ENCODE measurements around the gene ACACB. TPM values are rescaled to one million over a fixed set of nuclear protein-coding genes. Genes with fewer than 3 reads are reported as not detected.
A peak's percentile ranks its signal among the peaks of the same experiment; 100 is the strongest.

Gene ACACB
- total RNA-seq, 1 donor from 2014 or later = 155 TPM

DNA sequence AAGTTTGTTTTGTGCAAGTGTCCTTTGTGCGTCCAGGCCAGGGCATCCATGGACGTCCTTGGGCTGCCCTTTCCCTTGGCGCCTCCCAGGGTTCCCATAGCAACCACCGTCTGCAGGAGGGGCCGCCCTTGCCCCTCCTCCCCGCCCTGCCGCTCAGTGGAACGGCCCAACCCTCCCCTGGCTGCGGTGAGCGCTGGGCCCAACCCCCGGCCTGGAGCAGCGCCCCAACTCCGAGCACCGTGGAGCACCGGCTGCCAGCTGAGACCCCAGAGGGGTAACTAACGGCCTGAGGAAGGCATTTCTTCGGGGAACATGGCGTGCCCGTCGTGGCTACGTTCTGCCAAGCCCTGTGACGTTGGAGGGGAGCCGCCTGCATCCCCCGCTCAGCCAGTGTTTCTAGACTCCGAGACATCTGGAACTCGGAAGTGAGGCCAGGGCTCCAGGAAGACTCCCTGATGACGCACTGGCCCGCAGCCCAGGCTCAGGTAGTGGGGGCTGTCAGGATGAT is 5.3 kb upstream of the ACACB start:
- DNase-seq = peak; percentile 59

DNA sequence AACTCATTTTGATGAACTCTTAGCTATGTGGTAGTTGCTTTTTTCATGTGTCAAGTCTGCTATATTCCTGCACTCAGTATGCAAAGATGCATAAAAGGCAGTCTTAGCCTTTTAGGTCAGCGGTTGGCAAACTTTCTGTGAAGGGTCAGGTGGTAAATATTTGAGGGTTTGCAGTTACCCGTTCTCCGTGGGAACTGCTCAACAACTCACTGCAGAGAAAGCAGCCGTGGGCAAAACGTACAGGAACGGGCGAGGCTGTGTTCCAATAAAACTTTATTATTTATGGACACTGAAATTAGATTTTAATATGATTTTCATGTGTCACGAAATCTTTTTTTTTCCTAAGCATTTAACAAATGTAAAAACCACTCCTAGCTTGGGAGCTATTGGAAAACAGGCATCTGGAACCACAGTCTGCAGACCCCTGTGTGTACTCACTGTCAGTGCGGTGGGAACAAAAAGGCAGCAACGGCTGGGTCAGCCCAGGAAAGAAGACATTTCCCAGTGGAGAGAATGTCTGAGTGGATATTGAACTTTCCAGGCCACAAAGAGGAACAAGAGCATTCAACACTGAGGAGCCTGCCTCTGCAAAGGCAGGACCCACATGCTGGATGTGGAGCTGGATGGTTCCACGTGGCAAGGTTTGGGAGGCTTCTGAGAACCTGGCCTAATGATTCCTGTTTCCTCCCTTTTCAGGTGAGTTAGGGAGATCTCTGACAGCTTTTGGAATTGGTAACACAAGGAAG is 3.5 kb upstream of the ACACB start:
- no peak for DNase-seq

DNA sequence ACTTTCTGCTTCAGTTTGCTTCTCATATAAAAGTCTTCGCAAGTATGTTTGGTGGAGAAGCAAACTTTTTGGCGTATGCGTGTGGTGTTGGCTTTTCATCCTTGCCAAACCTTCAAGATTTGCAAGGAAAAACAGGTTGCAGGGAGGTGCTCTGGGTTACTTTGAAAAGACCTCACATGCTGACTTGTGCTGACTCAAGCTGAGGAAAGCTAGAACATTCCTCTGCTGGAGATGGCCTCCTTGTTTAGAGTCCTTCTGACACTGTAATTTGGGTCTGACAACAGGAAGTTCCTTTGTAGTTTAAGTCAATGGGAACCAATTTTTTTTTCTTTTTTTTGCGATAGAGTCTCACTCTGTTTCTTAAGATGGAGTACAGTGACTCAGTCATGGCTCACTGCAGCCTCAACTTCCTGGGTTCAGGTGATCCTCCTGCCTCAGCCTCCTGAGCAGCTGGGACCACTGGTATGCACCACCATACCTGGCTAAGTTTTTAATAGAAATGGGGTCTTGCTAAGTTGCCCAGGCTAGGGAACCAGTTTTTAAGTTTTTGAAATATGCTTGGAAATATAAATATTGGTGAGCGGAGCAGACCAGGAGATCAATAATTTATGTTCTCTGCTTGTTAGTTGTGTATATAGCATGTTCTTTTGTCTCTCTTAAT is 2.6 kb upstream of the ACACB start:
- DNase-seq = no peak

DNA sequence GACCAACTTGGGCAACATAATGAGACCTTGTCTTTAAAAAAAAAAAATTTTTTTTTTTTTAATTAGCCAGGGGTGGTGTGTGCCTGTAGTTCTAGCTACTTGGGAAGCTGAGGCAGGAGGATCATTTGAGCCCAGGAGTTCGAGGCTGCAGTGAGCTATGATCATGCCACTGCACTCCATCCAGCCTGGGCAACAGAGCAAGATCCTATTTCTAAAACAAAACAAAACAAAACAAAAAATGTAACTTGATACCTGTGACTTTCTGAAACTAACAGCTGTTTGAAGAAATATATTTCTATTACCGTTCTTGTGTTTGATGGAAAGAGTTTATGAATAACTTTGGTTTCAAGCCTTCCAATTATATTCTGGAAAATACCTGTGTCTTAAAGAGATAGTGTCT is 1.7 kb upstream of the ACACB start:
- DNase-seq = no peak

DNA sequence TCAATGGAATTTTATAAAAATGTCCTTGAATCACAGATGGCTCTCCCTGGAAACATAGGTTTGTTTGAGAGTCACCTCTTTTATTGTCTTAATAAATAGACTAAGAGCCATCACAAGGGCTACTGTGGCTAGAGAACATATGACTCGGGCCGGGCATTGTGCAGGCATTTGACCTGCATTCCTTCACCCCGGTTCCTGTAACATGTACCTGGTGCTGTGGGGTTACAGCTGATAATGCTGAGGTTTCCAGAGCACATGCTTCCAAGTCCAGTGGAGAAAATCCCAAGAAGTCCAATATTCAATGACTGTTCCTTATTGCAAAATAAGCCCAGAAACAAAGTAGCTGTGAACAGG is 1.0 kb upstream of the ACACB start:
- DNase-seq = no peak

DNA sequence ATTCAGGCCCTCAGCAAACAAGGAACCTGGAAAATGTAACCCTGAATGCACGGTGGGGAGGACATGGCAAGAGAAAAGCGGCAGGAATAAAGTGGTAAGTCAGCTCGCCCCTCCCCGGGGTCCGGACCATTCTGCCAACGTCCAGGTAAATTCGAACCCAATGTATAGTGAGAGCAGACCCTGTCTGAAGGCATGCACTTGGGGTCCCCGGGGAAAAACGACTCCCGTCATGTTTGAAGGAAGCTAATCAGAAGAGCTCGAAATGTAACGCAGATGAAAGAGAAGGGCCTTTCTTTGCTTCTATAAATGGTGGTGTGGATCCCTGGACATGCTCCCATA is 193 bp downstream of the ACACB start:
- no peak for DNase-seq

DNA sequence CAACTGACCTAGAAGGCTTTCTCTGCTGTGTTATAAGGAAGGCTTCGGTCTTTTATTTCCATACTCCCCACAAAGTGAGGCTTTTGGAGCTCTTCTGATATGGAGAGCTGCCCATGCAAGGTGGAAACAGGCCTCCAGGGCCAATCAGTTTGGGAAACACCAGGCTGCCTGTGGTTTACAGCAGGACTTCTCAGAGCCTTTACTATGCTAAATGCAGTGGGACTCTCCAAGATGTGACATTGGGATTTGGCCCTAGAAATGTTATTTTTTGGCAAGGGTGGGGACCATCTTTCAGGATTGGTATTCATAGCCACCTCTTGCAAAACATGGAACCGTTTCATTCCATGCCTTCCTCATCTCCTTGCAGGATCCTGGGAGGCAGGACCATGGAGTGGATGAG is 3.7 kb downstream of the ACACB start:
- no peak for DNase-seq

DNA sequence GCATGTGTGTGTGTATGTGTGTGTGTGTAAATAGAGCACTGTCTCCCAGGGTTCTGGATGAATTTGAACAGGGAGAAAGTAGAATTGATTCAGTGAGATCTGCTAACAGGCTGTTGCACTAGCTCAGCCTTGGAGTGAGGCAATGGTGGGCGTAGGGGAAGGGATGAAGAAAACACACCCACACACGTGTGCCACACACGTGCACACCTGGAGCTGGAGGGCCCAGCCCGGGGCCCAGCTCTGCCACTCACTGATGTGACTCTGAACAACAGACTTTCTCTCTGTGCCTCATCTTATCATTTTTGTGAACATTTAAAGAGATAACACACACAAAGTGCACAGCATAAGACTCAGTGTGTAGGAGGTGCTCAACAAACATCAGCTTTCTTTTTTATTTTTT is 4.2 kb downstream of the ACACB start:
- DNase-seq = no peak

DNA sequence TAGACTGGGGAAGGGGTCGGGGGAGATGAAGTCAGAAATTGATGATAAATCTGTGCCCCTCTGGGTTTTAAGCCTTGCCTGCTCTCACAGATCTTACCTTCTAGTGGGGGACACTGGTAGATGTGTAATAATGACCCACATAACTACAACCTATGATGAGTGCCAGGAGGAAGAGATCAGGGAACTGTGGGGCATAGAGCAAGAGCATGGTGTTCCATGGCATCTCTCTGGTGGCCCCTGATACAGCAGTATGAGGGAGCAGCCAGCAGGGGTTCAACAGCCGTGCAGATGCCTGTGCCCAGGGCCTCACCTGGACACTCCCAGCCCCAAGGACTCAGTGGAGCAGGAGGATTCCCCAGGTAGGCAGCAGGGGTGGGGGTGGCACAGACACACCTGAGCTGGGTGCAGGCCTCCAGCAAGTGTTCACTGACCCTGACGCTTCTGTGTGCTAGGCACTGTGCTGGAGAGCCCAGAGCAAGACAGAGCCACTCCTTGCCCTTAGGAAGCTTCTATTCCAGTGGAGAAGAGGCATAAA is 5.0 kb downstream of the ACACB start:
- DNase-seq = no peak

DNA sequence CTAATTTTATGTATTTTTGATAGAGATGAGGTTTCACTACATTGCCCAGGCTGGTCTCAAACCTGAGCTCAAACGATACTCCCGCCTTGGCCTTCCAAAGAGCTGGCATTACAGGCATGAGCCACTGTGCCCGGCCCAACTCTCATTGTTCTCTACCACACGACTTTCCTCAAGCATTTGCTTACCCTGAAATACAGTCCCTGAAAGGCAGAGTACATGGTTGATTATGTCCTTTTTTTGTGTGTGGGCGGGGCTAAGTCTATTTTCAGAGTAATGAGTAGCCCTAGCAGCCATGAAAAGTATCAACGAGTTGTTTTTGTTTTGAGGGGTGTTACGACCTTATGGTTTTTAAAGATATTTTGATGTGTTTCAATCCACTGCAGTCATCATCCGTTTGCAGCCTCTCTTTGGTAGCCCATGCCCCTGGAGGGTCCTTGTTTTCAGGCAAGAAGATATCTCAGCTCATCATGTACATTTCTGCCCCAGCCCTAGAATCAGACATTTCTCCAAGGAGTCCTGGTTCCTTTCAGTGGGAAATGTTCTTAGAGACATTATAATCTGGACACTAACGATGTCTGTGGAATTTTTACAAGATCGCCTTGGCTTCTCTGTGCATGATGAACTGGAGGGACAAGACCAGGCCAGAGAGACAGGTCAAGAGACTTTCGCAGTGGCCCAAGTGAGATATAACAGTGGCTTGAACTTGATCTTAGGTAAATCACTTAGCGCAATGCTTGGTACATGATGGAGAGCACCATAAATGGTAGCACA is 8.7 kb downstream of the ACACB start:
- no peak for DNase-seq

DNA sequence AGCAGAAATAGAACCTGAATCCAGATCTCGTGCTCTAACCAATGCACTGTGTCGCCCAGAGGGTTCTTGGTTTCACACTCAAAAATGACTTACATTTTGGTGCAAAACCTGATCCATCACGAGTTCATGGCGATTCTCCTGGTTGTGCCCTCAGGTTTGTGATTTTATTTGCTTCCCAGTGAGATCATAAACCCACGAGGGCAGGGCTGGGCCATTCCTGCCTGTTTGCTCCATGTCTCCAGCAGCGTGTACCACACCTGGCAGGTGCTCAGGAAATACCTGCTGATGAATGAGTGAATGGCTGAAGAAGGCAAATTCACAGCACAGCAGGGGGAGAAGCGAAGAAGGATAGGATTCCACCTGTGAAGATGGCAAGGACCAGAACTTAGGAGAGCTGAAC is 9.4 kb downstream of the ACACB start:
- DNase-seq = no peak

DNA sequence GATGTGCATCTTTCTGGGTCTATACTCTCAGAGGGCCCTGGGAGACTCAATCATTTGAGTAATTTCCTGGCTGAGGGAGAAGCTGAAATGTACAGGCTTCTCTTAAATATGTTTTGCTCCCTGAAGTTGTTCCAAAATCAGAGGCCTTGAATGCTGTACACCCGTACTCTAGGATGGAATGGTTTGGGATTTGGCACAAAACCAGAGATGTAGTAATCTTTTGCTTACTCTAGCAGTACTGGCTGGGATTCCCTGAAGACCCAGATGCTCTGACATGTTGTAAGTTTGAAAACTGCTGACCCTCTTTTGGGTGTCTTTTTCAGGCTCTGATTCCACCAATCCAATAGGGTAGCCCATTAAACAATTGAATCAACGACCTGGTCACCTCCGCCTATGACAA is 10.4 kb downstream of the ACACB start:
- DNase-seq = peak; percentile 61

DNA sequence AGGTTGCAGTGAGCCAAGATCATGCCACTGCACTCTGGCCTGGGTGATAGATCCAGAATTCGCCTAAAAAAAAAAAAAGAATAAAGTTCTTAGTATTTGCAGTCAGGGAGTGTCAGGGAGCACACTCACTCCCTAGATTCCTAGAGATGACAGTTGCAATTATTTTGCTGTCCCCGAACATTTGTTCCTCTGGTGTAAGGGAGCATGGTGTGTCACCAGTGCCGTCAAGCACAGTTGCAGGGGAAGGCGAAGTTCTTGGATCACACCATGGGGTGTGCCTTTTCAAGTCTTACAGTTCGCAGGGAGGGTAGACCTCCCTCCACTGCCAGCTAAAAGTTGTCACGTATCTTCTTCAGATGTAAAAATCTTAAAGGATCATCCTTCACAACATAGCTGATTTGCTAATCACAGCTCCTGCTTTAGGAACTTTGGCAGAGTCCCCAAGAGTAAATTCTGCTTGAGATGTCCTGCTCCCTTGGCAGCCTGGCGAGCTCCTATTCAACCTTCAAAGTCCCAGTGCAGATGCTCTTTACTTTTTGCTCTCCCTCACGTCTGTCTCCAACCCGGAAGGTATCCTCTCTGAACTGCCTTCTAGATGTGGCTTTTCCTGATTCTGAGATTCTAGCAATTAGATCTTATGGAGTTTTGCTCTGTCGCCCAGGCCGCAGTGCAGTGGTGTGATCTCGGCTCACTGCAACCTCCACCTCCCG is 11.3 kb downstream of the ACACB start:
- no peak for DNase-seq

DNA sequence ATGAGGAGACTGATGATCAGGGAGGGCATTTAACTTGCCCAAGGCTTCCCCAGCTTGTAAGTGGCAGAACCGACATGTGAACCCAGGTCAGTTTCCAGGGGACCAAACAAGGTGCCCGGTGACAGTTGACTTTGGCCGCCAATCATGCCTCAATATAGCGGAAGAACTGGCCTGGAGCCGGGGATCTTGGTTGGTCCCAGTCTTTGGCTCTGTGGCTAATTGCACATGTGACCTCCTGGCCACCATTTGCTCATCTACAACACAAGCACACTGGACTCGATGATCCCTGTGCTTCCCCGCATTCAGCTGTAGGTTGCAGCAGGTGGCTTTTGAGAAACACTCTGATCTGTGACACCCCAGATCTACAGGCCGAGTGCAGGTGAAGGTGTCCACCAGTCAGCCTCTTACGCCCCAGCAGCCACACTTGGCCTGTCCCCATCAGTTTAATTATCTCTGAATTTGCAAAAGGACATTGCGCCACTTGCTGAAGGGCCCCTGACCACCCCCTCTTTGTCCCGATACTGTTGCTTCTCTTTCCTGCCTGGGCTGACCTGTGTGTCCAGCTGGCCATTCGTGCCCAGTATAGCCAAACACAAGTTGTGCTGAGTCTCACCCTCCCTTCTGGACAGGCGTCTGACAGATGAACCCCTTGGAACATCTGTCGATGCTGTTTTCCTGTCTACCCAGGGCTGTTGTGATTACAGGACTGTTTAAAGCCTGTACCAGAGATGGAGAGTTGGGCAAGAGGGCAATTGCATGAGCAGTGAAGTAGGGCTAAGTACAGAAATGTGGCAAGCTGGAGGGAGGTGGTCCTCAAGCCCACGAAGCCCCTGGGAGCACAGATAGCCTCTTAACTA is 14.1 kb downstream of the ACACB start:
- DNase-seq = no peak

DNA sequence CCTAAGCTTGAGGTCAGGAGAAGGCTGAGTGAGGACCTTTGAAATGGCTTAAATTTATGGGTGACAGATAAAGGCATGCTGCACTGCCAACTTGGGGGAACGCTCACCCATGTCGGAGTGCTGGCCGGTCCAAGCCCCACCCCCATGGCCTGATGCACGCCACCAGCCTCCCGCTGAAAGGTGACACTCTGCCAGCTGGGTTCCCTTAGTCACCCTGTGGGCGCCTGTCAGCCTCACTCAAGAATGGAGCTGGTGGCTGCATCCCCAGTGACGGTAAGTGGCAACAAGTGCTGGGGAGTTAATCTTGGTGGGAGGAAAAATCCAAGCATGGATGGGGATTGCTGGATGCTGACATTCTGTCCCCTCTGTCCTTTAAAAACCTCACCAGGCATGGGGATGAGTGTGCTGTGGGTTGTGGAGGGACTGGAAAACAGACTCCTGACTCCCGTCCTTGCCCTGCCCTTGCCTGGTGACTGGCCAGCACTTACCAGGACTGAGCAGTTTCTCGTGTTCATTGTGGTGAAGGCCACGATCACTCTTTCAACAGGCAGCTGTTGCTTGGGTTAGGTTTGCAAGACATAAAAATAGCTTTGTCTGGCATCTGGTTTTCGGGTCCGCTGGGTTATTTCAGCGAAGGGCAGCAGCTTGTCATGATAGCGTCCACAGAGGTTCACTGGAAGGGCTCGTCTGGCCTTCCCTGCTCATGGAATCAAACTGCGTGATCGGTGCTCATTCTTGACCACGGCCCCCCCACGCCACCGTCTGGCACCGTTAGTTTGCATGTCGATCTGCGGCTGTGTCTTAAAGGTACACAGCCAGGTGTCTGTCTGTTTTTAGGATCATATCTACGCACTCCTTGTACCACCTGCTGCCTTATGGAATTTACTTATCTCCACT is 15.0 kb downstream of the ACACB start:
- no peak for DNase-seq

DNA sequence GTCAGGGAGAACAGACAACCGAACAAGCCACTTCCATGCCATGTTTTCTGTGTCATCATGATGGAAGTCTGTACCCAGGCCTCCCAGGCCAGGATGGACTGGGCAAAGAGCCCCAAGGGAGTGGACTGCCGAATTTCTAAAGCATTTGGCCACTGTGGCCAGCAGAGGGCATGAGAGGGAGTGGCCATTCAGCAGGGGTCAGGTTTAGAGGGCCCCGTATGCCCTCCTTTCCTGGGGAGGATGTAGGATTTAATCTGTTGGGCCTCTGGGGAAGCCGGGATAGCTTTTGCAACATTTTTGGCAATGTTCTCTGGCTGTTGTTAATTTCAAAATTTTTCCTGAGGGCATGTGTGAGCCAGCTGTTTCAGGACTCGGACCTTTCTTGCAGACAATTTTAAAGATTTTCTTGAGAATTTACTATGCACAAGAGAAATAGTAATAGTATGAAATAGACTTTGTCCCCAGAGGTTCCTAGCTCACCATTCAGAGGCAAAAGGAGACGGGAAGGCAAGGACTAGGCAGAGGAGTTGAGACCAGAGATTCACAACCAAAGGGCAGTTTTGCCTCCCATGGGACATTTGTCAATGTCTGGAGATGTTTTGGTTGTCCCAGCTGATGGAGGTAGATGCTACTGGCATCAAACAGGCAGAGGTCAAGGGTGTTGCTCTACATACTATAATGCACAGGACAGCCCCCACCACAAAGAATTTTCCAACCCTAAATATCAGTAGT is 18.0 kb downstream of the ACACB start:
- DNase-seq = peak; percentile 23

DNA sequence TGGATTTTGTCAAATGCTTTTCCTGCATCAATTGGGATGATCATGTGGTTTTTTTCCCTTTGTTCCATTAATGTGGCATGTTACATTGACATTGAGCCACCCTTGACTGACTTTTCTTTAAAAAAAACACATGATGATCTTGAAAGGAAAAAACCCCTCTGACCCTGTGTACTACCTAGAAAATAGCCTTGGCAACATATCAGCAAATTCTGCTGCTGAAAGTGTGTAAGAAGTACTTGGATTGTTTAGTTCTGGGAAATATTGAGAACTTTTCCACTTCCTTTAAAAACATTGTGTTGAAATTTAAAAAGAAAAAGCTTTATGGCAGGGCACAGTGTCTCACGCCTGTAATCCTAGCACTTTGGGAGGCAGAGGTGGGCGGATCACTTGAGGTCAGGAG is 20.7 kb downstream of the ACACB start:
- DNase-seq = no peak

DNA sequence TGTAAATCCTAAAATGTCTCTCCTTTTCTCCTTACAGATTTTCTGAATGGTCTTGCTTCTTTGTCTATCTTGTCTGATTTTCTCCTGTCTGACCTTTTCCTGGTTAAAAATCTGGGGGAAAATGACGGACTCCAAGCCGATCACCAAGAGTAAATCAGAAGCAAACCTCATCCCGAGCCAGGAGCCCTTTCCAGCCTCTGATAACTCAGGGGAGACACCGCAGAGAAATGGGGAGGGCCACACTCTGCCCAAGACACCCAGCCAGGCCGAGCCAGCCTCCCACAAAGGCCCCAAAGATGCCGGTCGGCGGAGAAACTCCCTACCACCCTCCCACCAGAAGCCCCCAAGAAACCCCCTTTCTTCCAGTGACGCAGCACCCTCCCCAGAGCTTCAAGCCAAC is 23.0 kb downstream of the ACACB start:
- no peak for DNase-seq

DNA sequence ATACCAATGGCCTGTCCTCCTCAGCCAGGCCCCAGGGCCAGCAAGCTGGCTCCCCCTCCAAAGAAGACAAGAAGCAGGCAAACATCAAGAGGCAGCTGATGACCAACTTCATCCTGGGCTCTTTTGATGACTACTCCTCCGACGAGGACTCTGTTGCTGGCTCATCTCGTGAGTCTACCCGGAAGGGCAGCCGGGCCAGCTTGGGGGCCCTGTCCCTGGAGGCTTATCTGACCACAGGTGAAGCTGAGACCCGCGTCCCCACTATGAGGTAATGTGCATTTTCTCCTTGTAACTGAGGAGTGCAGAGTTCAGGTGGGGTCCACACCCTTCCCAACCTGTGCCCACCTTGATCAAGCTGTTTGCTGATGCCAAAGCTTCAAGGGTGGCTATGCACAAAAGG is 23.4 kb downstream of the ACACB start:
- DNase-seq = no peak

DNA sequence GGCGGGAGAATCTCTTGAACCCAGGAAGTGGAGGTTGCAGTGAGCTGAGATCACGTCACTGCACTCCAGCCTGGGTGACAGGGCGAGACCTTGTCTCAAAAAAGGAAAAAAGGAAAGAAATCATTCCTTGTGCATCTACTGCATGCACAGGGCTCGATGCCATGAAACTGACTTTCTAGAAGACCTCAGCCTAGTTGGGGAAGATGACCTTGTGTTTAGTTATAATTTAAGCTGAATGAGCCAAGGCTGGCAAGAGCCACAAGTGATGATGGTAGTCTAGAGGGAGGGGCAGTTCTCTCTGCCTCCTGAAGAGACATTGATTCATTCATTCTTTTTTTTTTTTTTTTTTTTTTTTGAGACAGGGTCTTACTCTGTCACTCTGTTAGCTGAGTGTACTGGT is 24.2 kb downstream of the ACACB start:
- no peak for DNase-seq

All from skin of body (tissue), 2 donors.